CD4-positive, alpha-beta T cell treated with Interleukin-10 for 1 hour (primary cell): ENCODE measurements around the gene CCDC144A.
"Not testable (repeated sequence)": the region's sequence is repeated elsewhere in the genome, so short reads cannot be mapped to it uniquely, and the experiment has no call there.

ENCODE experiments used
- DNase-seq: peaks from one replicate; pipeline ENCODE4 v3.0.0-alpha.2; 2020

The CCDC144A gene

DNA sequence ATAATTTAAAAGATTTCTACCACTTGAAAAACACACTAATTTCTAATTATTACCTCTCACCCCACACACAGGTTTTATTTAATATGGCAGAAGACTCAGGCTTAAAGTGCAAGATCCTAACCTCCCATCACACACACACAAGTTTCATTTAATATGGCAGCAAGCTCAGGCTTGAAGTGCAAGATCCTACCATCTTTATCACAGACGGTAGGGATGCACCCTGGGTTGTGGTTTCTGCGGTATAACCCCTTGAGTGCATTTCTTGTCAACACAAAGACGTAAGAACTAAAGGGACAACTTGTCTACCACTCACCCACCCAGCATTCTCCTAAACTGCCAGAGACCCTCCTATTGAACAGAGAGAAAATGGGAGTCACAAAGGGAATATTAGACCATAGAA, 68.1 kb downstream of the CCDC144A start:
- not testable (repeated sequence) for DNase-seq

DNA sequence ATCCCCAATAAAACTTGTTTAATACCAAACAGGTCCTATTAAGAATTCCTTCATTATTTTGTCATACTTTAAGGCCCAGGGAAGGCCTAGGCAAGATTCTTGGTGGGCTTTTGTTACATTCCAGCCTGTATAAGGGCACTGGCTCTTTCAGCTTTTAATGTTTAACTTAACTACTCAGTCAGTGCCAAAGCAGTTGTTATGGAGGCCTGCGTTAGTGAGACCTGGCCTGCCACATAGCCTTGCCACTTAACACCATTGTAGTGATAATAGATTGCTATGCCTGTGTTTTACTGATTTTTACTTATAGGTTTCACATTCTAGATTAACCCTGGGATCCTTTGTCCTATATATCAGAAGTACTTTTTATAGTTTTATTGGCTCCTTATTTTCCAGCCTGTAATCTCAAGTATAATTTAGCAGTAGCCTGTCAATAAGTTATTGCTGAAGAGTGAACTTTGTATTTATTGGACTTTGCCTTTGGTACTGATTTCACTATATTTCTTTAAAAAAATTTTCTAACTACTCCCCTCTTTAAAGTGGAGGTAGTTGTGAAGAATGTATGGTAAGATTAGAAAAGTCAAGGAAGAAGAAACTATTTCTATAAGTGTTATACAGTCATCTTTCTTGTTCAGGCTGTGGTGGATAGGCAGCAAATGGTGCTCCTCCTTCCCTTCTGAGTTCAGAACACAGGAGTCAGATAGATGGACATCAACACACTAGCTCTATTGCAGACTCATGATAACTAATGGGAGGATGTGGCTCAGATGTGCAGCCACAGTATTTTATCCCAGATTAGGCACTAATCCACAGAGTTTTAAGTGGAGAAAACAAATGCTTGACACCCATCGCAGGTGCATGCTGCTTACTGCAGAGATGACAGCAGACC, 78.5 kb downstream of the CCDC144A start:
- not testable (repeated sequence) for DNase-seq

DNA sequence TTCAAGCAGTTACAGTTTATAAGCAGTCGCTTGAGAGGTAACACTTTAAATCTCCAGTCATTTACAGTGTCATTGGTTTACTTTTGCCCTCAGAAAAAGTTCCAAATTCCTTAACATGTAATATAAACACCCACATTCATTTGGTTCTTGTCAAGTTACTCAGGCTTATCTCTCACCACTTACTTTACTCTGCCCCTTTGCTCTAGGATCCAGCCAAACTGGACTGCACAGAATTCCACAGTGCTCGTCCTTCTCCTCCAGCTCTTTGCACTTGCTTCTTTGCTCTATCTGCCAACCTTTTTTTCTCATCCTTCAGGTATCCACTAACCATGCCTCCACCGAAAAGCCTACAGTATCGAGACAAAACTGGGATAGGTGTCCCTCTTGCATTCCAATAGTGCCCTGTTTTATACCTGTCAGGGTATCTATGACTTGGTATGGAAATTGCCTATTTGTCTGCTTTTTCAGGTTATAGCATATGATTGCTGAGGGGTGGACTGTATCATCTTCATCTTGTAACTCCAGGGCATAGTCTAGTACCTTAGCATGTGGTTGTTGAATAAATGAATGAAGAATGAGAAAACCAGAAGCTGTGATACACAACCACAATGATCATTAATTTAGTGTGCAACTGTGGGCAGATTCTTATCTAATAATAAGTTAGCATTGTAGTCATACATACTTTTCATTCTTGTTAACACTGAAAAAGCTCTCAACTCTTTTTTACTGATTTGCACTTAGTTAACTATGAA, 82.5 kb downstream of the CCDC144A start:
- DNase-seq = not testable (repeated sequence)

DNA sequence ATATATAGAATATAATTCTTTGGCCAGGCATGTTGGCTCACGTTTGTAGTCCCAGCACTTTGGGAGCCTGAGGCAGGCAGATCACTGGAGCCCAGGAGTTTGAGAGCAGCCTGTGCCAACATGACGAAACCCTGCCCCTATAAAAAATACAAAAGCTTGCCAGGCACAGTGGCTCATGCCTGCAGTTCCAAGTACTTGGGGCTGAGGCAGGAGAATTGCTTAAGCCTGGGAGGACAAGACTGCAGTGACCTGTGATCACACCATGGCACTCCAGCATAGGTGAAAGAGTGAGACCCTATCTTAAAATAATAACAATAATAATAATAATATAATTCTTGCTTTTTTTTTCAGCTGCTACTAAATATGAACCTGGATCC, 83.1 kb downstream of the CCDC144A start:
- not testable (repeated sequence) for DNase-seq

DNA sequence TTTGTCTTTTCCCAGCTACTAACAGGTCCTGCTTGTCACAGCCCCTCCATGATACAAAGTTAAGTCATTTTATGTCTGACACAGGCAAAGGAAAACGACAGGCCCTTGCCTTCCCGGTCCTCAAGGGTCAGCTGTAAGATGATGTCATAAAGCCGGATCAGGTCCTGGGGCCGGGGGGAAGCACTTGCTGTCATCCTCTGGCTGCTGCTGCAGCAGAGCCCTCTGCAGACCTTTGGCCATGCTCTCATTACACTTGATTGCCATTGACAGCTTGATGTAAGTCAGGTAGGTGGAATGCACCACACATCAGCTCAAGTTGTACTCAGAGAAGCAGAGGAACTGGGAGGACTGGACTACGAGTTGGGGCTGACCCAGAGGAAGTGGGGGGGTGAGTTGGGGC, 97.8 kb downstream of the CCDC144A start:
- not testable (repeated sequence) for DNase-seq

DNA sequence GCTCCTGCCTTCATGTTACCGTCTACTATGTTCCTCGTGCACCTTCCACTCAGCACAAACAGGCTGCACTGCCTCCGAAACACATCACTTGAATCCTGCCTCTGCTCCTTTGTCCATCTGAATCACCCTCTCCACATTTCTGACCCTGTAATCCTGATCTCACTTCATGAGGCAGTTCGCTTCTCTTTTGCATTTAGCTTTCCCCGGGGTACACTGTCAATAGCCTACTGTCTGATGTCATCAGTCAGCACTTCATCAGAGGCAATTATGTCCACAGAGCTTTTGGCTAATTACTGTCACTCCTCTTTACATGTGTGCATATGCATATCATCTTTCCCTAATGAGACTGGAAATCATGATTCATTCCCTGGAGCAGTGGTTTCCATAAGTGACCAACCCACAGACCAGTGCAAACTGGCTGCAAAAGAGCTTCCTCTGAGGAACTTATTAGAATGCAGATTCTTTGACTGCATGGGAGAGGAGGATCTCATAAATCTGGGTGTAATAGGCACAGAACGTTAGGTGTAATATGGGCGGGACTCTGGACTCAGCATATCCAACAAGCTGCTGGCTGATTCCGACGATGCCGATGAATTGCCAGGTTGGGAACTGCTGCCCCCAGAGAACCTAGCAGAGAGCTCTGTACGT, 99.0 kb downstream of the CCDC144A start:
- not testable (repeated sequence) for DNase-seq

DNA sequence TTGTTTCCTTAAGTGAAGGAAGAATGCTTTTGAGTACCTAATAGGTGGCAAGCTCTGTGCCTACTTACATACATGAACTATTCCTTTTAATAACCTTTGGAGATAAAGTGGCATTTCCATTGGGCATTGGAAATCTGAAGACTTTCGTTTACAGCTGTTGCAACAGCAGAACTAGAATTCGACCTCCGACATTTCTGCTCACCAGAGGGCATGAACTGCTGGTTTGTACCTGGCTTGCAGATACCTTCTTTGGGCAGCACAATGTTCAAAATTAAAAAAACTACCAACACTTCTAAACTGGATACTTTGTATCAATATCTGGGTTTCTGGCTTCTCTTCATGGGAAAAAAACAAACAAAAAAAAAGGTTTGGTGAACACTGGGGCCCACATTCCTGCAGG, 99.6 kb downstream of the CCDC144A start:
- not testable (repeated sequence) for DNase-seq

DNA sequence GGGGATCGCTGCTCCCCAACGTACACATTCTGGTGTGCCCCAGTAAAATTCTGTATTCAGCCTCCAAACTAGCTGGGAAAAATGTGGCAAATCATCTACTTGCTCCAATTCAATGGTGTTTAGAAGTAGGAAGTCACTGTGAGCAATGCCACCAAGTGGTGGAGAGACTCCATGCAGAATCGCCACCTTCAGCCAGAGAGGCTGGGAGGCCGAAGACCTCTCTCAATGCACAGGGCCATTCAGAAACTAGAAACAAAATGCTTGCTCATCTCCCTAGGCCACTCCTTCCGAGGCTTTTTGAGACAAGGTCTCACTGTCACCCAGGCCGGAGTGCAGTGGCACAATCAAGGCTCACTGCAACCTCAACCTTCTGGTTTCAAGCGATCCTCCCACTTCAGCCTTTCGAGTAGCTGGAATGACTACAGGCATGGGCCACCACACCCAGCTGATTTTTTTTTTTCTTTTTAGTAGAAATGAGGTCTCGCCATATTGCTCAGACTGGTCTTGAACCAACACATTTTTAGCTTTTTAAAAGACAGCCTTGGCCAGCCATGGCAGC, 100.4 kb downstream of the CCDC144A start:
- not testable (repeated sequence) for DNase-seq

DNA sequence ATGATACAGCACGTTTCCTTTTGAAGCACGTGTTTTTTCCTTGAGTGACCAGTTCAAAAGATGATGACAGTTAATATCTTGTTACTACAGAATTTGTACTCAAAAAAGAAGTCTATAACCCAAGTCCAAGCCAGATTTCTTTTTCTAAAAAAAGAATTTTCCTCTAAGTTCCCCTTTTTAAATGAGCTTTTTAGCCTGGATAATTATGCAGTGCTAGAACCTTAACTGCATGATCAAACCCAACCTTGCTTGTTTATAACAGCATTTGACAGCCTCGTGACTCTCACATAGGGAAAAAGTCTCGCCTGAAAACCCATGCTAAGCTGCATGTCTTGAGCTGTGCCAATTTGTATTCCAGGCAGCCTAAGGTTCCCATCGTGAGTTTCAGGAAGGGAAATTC, 104.2 kb downstream of the CCDC144A start:
- DNase-seq = not testable (repeated sequence)

DNA sequence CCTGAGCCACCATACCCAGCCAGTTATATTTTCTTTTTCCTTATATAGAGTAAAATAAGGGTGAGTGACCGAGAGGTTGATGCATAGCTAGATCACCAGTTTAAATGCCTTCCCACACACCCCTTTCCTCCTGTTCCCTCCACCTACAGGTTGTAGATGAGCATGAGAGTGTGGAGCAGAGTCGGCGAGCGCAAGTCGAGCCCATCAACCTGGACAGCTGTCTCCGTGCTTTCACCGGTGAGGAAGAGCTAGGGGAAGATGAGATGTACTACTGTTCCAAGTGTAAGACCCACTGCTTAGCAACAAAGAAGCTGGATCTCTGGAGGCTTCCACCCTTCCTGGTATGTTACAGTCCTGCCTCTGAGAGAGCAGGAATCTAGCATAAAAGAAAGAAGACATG, 105.9 kb downstream of the CCDC144A start:
- DNase-seq = not testable (repeated sequence)

DNA sequence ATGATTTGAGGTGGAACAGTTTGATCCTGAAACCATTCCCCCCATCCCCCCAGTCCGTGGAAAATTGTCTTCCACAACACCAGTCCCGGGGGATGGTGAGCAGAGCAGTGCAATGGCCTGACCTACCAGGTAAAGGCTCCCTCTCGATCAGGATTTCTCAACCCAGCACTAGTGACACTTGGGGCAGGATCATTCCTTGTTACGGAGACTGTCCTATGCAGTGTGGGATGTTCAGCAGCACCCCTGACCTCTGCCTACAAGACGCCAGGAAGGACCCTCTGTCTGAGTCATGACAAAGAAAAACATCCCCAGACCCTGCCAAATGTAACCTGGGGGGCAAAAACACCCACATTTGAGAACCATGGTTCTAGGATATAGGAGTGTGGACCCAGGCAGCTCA, 114.8 kb downstream of the CCDC144A start:
- DNase-seq = not testable (repeated sequence)

DNA sequence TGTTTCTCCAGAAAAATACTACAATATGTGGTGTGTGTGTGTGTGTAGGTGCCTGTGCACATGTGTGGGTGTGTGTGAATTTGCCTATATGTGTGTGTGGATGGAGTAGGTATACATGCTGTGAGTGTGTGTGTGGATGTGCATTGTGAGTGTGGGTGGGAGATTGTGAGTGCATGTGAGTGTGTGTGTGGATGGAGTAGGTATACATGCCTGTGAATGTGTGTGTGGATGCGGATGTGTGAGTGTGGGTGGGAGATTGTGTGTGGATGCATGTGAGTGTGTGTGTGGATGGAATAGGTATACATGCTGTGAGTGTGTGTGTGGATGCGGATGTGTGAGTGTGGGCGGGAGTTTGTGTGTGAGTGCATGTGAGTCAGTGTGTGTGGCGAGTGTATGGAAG, 116.6 kb downstream of the CCDC144A start:
- not testable (repeated sequence) for DNase-seq

DNA sequence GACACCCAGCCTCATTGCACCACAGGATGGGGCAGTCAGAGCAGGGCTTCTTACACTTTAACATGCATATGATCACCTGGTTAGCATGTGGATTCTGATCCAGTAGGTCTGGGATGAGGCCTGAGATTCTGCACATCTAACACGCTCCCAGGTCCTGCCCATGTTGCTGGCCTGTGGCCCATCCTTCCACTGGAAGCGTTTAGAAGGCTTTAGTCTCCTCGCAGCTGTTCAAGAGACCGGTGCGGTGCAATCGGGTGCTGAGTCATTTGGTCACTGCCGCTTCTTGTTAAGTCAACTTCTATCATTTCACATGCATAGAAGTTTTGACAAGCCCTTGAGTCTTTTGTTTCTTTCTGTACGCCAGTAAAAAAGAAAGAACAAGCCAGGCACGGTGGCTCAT, 117.6 kb downstream of the CCDC144A start:
- not testable (repeated sequence) for DNase-seq

DNA sequence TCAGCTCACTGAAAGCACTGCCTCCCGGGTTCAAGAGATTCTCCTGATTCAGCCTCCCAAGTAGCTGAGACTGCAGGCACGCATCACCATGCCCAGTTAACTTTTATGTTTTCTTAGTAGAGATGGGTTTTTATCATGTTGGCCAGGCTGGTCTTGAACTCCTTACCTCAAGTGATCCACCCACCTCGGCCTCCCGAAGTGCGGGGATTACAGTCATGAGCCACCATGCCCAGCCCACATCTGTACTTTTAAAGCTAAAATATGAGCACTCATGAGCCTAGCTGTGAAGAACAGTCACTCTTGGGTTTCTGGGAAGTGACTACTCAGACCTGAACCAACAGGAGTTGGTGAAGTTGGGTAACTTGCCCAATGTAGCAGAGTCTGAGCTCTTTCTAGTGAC, 120.2 kb downstream of the CCDC144A start:
- not testable (repeated sequence) for DNase-seq

DNA sequence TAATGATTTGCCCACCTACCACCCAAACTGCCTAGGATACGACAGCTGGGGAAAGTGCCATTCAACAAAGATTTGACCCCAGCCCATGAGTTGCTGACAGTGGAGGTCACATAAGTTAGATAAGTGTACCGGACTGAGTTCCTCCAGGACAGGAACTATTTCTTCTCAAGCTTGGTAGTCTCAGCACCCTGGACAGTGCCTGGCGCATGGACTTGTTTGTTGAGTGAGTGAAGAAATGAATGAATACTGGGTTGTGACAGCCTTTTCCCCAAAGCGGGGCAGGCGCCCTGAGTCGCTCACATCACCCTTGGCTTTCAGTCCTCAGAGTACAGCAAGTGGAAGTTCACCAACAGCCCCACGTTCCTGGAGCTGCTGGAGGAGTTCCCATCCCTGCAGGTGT, 122.1 kb downstream of the CCDC144A start:
- not testable (repeated sequence) for DNase-seq

DNA sequence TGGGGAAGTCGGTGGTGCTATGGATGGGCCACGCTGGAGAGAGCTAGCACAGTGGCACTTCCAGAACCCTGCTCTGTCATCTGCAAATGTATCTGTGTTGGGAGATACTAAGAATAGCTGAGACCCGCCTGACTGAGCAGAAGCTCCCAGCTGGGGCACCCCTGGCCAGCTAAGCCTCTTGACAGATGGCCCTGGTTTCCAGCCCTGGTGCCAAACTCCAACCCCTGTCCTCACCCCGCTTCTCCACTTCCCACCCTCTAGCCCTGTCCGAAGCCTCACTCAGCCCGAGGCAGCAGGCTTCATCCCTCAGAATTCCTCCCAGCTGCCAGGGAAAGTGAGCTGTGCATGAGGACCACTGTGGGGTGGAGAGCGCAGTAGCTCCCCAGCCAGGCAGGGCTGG, 124.4 kb downstream of the CCDC144A start:
- DNase-seq = no peak

DNA sequence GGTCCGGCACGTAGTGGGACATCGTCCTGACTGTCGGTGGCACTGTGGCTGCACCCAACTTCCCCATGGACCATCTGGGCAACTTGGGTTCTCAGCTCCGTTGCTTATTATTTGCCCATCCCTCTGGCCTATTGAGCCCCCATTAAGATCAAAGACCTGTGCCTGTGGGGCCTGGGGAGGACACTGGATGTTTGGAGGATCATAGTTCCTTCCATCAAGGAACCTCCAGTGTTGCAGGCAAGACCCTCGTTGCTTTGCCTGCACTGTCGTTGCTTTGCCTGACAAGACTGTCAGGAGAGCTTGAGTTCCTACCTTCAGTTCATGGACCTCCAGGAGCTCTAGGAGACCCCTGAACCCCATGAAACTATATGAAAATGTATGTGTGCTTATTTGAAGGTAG, 127.2 kb downstream of the CCDC144A start:
- no peak for DNase-seq

DNA sequence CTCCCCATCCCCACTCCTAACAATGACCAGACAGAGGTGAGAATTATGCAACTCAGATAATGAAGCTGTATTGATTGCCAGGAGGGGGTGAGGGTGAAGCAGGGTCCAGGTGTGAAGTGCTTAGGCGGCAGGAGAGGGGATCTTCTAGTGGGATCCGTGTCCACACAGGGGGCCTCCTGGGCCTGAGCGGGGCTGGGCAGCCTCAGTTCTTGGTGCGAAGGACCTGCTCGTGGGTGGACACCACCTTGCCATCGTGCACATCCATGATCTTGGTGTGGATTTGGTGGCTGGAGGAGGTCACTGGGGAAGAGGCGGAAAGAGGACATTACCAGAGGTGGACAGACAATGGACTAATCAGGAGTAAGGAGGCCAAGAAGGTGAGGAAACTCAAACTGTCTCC, 127.9 kb downstream of the CCDC144A start:
- not testable (repeated sequence) for DNase-seq

DNA sequence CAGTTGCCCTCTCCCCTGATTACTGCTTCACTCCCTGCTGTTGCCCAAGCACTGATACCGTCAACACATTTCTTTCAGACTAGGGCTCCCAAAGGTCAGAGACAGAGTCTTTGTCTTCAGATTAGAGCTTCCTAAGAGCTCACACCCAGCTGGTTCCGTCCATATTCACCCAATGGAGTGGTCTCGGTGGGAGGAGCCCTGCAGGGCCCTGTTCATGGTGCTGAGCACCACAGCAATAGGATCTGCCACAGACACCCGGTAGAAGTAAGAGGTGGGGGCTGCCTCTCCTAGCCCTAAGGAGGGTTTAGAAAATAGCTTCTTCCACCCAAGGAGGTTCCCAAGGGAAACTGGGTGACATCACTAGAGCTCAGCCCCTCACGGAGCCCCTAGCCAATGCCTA, 128.3 kb downstream of the CCDC144A start:
- DNase-seq = no peak

DNA sequence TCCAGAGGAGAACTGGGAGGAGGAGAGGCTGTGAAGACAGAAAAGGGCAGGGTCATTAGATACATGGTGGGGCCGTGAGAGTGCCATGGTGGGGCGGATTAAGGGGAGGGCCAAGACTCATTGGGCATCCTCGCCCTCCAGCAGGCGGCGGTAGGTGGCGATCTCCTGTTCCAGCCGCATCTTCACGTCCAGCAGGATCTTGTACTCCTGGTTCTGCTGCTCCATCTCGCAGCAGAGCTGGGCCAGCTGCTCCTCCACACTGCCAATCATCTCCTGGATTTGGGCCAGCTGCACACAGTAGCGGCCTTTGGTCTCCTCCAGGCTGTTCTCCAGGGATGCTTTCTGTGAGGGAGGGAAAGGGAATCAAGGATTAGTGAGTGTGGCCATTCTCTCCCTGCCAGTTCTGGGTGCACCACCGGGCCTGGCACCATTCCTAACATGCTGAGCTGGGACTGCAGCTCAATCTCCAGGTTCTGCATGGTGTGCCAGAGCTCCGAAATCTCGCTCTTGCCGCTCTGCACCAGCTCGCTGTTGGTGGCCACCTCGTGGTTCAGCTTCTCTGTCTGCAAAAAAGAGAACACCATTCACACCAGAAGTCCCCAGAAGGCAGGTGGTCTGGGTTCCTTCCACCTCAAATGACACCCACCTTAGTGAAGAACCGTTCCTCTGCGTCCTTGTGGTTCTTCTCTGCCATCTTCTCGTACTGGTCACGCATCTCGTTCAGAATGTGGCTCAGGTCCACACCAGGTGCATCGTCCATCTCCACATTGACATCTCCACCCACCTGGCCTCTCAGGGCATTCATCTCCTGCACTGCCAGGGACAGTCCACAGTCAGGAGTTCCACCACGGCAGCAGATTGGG, 129.0 kb downstream of the CCDC144A start:
- no peak for DNase-seq

DNA sequence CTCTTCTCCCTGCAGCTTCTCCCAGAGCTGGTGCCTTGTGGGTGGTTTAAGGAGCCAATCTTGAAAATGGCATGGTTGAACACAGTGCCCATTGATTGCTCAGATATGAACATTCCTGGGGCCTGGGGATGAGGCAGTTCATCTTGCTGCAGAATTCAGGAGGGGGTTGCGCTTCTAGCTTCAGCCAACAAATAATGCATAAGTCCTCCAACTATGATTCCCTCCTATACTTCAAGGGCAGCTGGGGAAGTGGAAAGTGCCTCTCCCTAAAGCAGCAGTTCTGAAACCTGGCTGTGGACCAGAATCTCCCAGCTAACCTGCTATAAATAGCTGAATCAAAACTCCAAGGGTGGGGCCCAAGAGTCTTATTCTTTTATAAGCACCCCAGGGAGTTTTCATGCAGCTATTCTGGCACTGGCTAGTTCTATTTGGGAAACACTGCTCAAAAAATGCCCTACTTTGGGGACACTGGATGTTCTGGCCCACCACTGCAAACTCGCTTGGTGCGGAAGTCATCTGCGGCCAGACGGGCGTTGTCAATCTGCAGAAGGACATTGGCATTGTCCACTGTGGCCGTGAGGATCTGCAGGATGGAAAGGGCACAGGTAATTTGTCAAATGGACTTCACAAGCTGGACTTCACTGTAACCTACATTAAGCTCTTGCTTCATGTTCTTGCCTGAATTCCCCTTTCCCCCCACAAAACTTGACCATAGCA, 130.3 kb downstream of the CCDC144A start:
- no peak for DNase-seq
